HEK293T (cell line): ENCODE data around the gene PDIA6.

Source experiments
- BHLHE40 ChIP-seq: fragments of 450-650 bp; IDR thresholded peaks from 2 replicates; pipeline ENCODE4 v1.6.1; 2016; ENCODE audit warnings: mild to moderate bottlenecking, moderate library complexity, borderline replicate concordance
- ELF4 ChIP-seq: fragments of 450-650 bp; IDR thresholded peaks from 2 replicates; pipeline ENCODE4 v1.6.1; 2017; ENCODE audit warnings: antibody characterized with exemption
- FOXK2 ChIP-seq: fragments of 450-650 bp; IDR thresholded peaks from 2 replicates; pipeline ENCODE4 v1.6.1; 2016; ENCODE audit warnings: mild to moderate bottlenecking
- FOXM1 ChIP-seq: fragments of 450-650 bp; IDR thresholded peaks from 2 replicates; pipeline ENCODE4 v1.6.1; 2017; ENCODE audit warnings: mild to moderate bottlenecking, borderline replicate concordance
- TARDBP ChIP-seq: fragments of 450-650 bp; IDR thresholded peaks from 2 replicates; pipeline ENCODE4 v1.6.1; 2016
- ZNF384 ChIP-seq: fragments of 450-650 bp; IDR thresholded peaks from 2 replicates; pipeline ENCODE4 v1.6.1; 2016

DNA sequence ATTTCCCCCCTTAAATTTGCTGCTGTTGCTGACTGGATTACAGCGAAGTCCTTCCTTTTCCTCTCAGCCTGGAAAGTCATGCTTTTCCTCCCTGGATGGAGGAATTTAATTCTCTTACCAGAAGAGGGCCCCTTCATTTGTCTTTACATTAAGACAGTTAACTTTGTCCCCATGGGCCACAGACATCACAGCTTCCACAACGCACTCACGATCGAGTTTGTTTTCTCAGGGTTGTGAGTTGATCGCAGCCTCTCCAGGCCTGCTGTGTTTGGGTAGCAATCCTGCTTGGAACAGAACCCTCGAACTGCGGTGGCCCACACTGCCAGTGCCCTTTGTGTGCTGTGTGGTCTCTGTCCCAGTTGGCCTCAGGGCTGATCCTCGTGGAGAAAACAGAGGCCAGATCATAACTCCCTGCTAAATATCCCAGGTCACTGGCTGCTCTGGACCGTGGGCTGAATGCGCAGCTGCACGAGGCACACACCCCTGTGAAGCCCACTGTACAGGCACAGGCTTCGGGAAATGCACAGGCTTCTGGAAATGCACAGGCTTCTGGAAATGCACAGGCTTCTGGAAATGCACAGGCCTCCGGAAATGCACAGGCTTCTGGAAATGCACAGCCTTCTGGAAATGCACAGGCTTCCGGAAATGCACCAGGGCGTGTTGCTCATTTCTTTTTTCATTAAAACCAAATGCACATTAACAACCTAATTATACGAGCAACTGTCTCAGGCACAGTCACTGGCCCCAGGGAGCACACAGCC, 2.2 kb upstream of the PDIA6 start:
- TF ChIP-seq ZNF384 (no peak), ELF4 (no peak), TARDBP (no peak), FOXM1 (no peak), FOXK2 (no peak), BHLHE40 (no peak)
